SK-N-SH (cell line): Measurements from ENCODE around the gene GNAT1. TPM values are rescaled to one million over a fixed set of nuclear protein-coding genes. Genes with fewer than 3 reads are reported as not detected.

Source experiments
- CTCF ChIA-PET: fragments of 300-600, 350-600 bp; formaldehyde crosslinking; extraction: SDS; loops from one replicate; lab custom pipeline; 2021; lab: Yijun Ruan, JAX
- POLR2A ChIA-PET: fragments of 350-600 bp; sonication (Branson Sonifier 250); formaldehyde crosslinking; extraction: SDS; loops from one replicate; lab custom pipeline; 2020; ENCODE audit warnings: antibody characterized with exemption, inconsistent platforms; lab: Yijun Ruan, JAX
- DNase-seq: peaks from one replicate; pipeline ENCODE4 v3.0.0; 2012
- H2AFZ ChIP-seq: fragments of 200-600 bp; sonication (generic); 2 replicates; pipeline ENCODE4 v1.8.1; 2016; ENCODE audit warnings: antibody characterized with exemption, mild to moderate bottlenecking, low read depth
- H3F3A ChIP-seq: fragments of 200-600 bp; sonication (generic); replicated peaks from 2 replicates; pipeline ENCODE3; 2016; ENCODE audit warnings: antibody characterized with exemption, mild to moderate bottlenecking; ENCODE audit not compliant: insufficient read depth
- H3K27ac ChIP-seq, 2 experiments: fragments of 200-500 bp in 1 of 2; fragments of 200-600 bp in 1 of 2; sonication (Bioruptor generic) in 1 of 2; sonication (generic), shearing (Covaris generic) in 1 of 2; 2 replicates each; pipeline versions ENCODE4 v1.5.1 to v1.6.1; 2014 to 2016; ENCODE audit warnings: low read depth in 2 of 2, inconsistent platforms in 1 of 2, low read length in 1 of 2, mild to moderate bottlenecking in 1 of 2, mixed read lengths in 1 of 2
- H3K27me3 ChIP-seq: fragments of 200-600 bp; sonication (generic), shearing (Covaris generic); 2 replicates; pipeline ENCODE4 v1.6.1; 2016; ENCODE audit warnings: mixed run types; ENCODE audit not compliant: insufficient read depth
- H3K36me3 ChIP-seq, 2 experiments: fragments of 200-500 bp in 1 of 2; fragments of 200-600 bp in 1 of 2; sonication (Bioruptor generic) in 1 of 2; sonication (generic) in 1 of 2; replicated peaks in 1 of 2; 2 replicates each; pipeline versions ENCODE3 to v1.5.1; 2014 to 2016; ENCODE audit warnings: low read length in 1 of 2, mild to moderate bottlenecking in 1 of 2; ENCODE audit not compliant: insufficient read depth in 2 of 2, control insufficient read depth in 1 of 2
- H3K4me1 ChIP-seq, 2 experiments: fragments of 200-500 bp in 1 of 2; fragments of 200-600 bp in 1 of 2; sonication (Bioruptor generic) in 1 of 2; sonication (generic), shearing (Covaris generic) in 1 of 2; 2 replicates each; pipeline versions ENCODE4 v1.5.1 to v1.6.1; 2014 to 2016; ENCODE audit warnings: low read depth in 1 of 2, low read length in 1 of 2, mixed run types in 1 of 2; ENCODE audit not compliant: insufficient read depth in 2 of 2, control insufficient read depth in 1 of 2
- H3K4me2 ChIP-seq: fragments of 200-600 bp; sonication (generic), shearing (Covaris generic); 2 replicates; pipeline ENCODE4 v1.6.1; 2017; ENCODE audit warnings: mixed run types
- H3K4me3 ChIP-seq, 2 experiments: fragments of 200-500 bp in 1 of 2; fragments of 200-600 bp in 1 of 2; sonication (Bioruptor generic) in 1 of 2; sonication (generic), shearing (Covaris generic) in 1 of 2; 2 replicates each; pipeline versions ENCODE4 v1.5.1 to v1.8.1; 2014 to 2016; ENCODE audit warnings: low read depth in 2 of 2, inconsistent platforms in 1 of 2, low read length in 1 of 2, mild to moderate bottlenecking in 1 of 2, mixed read lengths in 1 of 2, moderate library complexity in 1 of 2
- H3K79me2 ChIP-seq: fragments of 200-600 bp; sonication (generic); 2 replicates; pipeline ENCODE4 v1.8.1; 2017; ENCODE audit warnings: mild to moderate bottlenecking; ENCODE audit not compliant: insufficient read depth
- H3K9ac ChIP-seq: fragments of 200-600 bp; sonication (generic); 2 replicates; pipeline ENCODE4 v1.6.1; 2017; ENCODE audit warnings: mixed run types
- H3K9me2 ChIP-seq: fragments of 200-600 bp; sonication (generic); 2 replicates; pipeline ENCODE4 v1.6.1; 2017; ENCODE audit warnings: mixed run types
- H3K9me3 ChIP-seq: fragments of 200-600 bp; sonication (generic); 2 replicates; pipeline ENCODE4 v1.6.1; 2017; ENCODE audit warnings: mixed run types, mild to moderate bottlenecking, moderate library complexity
- H4K20me1 ChIP-seq: fragments of 200-600 bp; sonication (generic); 2 replicates; pipeline ENCODE4 v1.6.1; 2017; ENCODE audit warnings: mild to moderate bottlenecking, mixed run types; ENCODE audit not compliant: insufficient read depth
- EP300 ChIP-seq, 2 experiments: IDR thresholded peaks; 2 replicates each; pipeline versions ENCODE4 v1.4.0 to v1.6.1; 2012; ENCODE audit warnings: borderline replicate concordance in 1 of 2, low read depth in 1 of 2, low read length in 1 of 2
- FOXM1 ChIP-seq: IDR thresholded peaks from 2 replicates; pipeline ENCODE4 v1.4.0; 2012; ENCODE audit warnings: low read depth, mild to moderate bottlenecking
- NFIC ChIP-seq: IDR thresholded peaks from 2 replicates; pipeline ENCODE4 v1.4.0; 2012; ENCODE audit warnings: borderline replicate concordance
- RAD21 ChIP-seq: IDR thresholded peaks from 2 replicates; pipeline ENCODE4 v1.6.1; 2012; ENCODE audit warnings: mild to moderate bottlenecking, low read length
- RCOR1 ChIP-seq: fragments of 150-350 bp; IDR thresholded peaks from 2 replicates; pipeline ENCODE4 v1.6.1; 2017; ENCODE audit warnings: antibody characterized with exemption, low read length
- REST ChIP-seq: IDR thresholded peaks from 2 replicates; pipeline ENCODE4 v1.6.1; 2012; ENCODE audit warnings: mild to moderate bottlenecking, low read depth, low read length, moderate library complexity
- SMC3 ChIP-seq: IDR thresholded peaks from 2 replicates; pipeline ENCODE4 v1.6.1; 2012; ENCODE audit warnings: low read depth, low read length, improper control_type of control experiment
- TAF1 ChIP-seq: IDR thresholded peaks from 2 replicates; pipeline ENCODE4 v1.6.1; 2012; ENCODE audit warnings: low read depth, mild to moderate bottlenecking, low read length, moderate library complexity, borderline replicate concordance
- WGBS: methylation state at CpG from one replicate; pipeline ENCODE4 v1.1.6; 2017; ENCODE audit warnings: low lambda C conversion rate; 5-methylcytosine and 5-hydroxymethylcytosine counted together
- polyA plus RNA-seq, 3 experiments: library from polyadenylated mRNA; depleted of rRNA; stranded (reverse); fragments of >200 nt; gene quantifications; 2 replicates each; pipeline ENCODE4 v1.2.3, GENCODE V29; 2012
- TF ChIP-seq, protein P1 (sequence below): fragments of 200-600 bp; sonication (generic); IDR thresholded peaks from 2 replicates; pipeline ENCODE4 v1.6.1; 2017; ENCODE audit warnings: antibody characterized with exemption, mild to moderate bottlenecking, moderate library complexity
- TF ChIP-seq, protein P2 (sequence below): fragments of 150-350 bp; IDR thresholded peaks from 2 replicates; pipeline ENCODE4 v1.6.1; 2016; ENCODE audit warnings: mild to moderate bottlenecking, low read depth, low read length

GNAT1 gene
- polyA plus RNA-seq, 1 of the 3 experiments (the other 2 are of a cell fraction) = not detected

DNA sequence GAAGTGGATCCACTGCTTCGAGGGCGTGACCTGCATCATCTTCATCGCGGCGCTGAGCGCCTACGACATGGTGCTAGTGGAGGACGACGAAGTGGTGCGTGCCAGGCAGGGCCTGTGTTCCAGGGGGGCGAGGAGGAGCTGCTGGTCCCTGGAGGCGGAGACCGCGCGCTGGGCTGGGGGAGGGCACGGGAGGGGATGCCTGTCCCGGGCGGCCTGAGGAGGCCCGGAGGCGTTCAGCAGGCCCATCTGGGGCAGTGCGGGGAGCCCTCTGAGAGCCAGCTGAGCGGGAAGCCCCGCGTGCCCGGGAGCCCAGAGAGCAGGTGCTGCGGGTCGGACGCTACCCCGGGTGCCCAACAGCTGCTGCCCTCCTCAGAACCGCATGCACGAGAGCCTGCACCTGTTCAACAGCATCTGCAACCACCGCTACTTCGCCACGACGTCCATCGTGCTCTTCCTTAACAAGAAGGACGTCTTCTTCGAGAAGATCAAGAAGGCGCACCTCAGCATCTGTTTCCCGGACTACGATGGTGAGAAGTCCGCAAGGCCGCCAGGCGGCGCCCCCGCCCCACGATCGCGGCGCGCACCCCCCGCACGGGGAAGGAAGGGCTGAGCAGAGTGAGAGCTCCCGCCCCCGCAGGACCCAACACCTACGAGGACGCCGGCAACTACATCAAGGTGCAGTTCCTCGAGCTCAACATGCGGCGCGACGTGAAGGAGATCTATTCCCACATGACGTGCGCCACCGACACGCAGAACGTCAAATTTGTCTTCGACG, 2.9 kb downstream of the GNAT1 start:
- peaks cover 4% of the 10 kb centered on the region for H3F3A ChIP-seq
- H3K4me1 ChIP-seq = peaks cover 0 to 17% of the 10 kb centered on the region in 2 experiments; a peak in 1 of 4 replicates
- POLR2A ChIA-PET = interaction anchor here (1.0 to 1.9 kb wide), 4 partner anchors 27 to 74 kb away, joined by 3 to 14 read pairs (median 4); no protein-coding TSS in a partner anchor
- no peaks in the 10 kb centered on the region for H3K79me2 ChIP-seq
- no peaks in the 10 kb centered on the region for H3K36me3 ChIP-seq
- peak; percentile 95 for TF ChIP-seq SMC3
- TF ChIP-seq, protein P1, sequence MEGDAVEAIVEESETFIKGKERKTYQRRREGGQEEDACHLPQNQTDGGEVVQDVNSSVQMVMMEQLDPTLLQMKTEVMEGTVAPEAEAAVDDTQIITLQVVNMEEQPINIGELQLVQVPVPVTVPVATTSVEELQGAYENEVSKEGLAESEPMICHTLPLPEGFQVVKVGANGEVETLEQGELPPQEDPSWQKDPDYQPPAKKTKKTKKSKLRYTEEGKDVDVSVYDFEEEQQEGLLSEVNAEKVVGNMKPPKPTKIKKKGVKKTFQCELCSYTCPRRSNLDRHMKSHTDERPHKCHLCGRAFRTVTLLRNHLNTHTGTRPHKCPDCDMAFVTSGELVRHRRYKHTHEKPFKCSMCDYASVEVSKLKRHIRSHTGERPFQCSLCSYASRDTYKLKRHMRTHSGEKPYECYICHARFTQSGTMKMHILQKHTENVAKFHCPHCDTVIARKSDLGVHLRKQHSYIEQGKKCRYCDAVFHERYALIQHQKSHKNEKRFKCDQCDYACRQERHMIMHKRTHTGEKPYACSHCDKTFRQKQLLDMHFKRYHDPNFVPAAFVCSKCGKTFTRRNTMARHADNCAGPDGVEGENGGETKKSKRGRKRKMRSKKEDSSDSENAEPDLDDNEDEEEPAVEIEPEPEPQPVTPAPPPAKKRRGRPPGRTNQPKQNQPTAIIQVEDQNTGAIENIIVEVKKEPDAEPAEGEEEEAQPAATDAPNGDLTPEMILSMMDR = peak; percentile 81
- no peak for TF ChIP-seq TAF1
- TF ChIP-seq REST = no peak
- peak; percentile 87 for TF ChIP-seq RAD21
- no peak for TF ChIP-seq EP300 (IDR thresholded peaks at IDR 0.05; ENCODE audit: borderline replicate concordance in 1 of 2, low read depth in 1 of 2, low read length in 1 of 2)
- no peak for TF ChIP-seq RCOR1
- TF ChIP-seq NFIC = no peak
- TF ChIP-seq FOXM1 = no peak
- TF ChIP-seq, protein P2, sequence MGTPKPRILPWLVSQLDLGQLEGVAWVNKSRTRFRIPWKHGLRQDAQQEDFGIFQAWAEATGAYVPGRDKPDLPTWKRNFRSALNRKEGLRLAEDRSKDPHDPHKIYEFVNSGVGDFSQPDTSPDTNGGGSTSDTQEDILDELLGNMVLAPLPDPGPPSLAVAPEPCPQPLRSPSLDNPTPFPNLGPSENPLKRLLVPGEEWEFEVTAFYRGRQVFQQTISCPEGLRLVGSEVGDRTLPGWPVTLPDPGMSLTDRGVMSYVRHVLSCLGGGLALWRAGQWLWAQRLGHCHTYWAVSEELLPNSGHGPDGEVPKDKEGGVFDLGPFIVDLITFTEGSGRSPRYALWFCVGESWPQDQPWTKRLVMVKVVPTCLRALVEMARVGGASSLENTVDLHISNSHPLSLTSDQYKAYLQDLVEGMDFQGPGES = no peak
- H3K9me3 ChIP-seq = no peaks in the 10 kb centered on the region
- H3K4me3 ChIP-seq = peak overlapping the region; percentile 12 to 54; a peak in 3 of 4 replicates
- 17% methylated on average over 18 of the region's 70 CpGs for WGBS
- CTCF ChIA-PET = interaction anchor here (0.7 to 23.1 kb wide), 28 partner anchors 8 to 408 kb away, joined by 3 to 1375 read pairs (median 6); partner anchors contain the start of genes GNAI2, IFRD2, LSMEM2 and SEMA3B
- H2AFZ ChIP-seq = no peak overlapping the region
- peaks cover 45% of the 10 kb centered on the region for H3K27me3 ChIP-seq
- DNase-seq = peak; percentile 91
- H4K20me1 ChIP-seq = no peaks in the 10 kb centered on the region
- peak overlapping the region; percentile 49 for H3K4me2 ChIP-seq
- no peak overlapping the region for H3K27ac ChIP-seq
- H3K9me2 ChIP-seq = no peaks in the 10 kb centered on the region
- no peak overlapping the region for H3K9ac ChIP-seq
